ENCODE data around the gene THPO.

DNA sequence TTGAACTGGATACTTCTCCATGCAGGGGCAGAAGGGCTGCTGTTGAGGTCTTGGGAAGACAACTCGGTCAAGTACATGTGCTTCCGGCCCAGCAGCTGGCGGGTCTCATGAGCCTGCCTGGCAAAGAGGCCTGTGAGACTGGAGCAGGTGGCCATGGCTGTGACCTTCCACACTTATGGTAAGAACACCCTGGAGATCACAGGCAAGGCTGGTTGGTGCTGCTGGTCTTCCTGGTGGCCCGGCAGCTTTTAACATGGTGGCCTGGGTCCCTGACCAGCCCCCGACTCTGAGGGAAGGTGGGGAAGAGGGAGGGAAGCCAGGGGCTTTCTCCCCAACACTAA is 17.3 kb upstream of the THPO start:
- TF ChIP-seq EP300 (conservative IDR thresholded peaks at IDR 0.05; ENCODE audit: poor library complexity, severe bottlenecking): no peak
- TF ChIP-seq, protein P1, sequence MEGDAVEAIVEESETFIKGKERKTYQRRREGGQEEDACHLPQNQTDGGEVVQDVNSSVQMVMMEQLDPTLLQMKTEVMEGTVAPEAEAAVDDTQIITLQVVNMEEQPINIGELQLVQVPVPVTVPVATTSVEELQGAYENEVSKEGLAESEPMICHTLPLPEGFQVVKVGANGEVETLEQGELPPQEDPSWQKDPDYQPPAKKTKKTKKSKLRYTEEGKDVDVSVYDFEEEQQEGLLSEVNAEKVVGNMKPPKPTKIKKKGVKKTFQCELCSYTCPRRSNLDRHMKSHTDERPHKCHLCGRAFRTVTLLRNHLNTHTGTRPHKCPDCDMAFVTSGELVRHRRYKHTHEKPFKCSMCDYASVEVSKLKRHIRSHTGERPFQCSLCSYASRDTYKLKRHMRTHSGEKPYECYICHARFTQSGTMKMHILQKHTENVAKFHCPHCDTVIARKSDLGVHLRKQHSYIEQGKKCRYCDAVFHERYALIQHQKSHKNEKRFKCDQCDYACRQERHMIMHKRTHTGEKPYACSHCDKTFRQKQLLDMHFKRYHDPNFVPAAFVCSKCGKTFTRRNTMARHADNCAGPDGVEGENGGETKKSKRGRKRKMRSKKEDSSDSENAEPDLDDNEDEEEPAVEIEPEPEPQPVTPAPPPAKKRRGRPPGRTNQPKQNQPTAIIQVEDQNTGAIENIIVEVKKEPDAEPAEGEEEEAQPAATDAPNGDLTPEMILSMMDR (IDR thresholded peaks at IDR 0.05; ENCODE audit: poor library complexity, severe bottlenecking): no peak
- no peak for TF ChIP-seq RAD21 (conservative IDR thresholded peaks at IDR 0.05)
